ENCODE results near the gene ALDH3B1.

Gene ALDH3B1

DNA sequence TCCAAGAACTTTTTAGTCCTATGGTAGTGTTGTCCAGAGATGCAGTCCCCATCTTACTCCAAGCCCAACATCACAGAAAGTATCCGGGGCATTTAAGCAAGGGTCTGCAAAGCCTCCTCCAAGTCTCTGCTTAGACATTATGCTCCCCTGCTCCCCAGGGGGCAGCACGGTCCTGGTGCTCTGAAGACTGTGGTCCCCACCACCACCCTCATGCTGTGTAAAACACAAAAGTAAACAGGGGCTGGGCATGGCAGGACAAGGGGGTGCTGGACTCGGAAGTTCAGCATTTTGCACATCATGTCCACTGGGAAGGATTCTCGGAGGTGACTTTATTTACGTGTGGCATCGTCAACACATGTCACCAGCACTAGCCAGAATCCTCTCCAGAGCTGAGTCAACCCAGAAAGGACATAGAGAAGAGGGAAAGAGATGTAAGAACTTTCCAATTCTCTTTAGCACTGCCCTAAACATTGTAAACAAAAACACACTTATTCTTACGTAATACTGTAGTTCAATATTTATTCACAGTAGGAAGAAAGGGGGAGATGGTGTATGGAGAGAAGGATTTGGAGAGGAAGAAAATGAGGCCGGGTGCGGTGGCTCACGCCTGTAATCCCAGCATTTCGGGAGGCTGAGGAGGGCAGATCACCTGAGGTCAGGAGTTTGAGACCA lies 66.4 kb downstream of the ALDH3B1 start:
- H3K9ac ChIP-seq (ENCODE audit: low read length): no peak overlapping the region
- no peak overlapping the region for H3K4me3 ChIP-seq (ENCODE audit: low read length)
- H3K27me3 ChIP-seq (ENCODE audit: control insufficient read depth, insufficient read depth, low read length): no peaks in the 10 kb centered on the region
- no peak overlapping the region for H3K27ac ChIP-seq (ENCODE audit: low read length)
- peaks cover 53% of the 10 kb centered on the region for H3K36me3 ChIP-seq (ENCODE audit: control insufficient read depth, low read depth, low read length)
- no peaks in the 10 kb centered on the region for H3K4me1 ChIP-seq (ENCODE audit: control insufficient read depth, low read depth, low read length)
- no peaks in the 10 kb centered on the region for H3K9me3 ChIP-seq (ENCODE audit: control insufficient read depth, low read depth, low read length)

GRCh38 chr11:68077617-68078582 lies 67.8 kb downstream of the ALDH3B1 start:
- Histone ChIP-seq H3K9me3 (ENCODE audit: control insufficient read depth, low read depth, low read length) (no peaks in the 10 kb centered on the region), H3K4me3 (ENCODE audit: low read length) (no peak overlapping the region), H3K9ac (ENCODE audit: low read length) (no peak overlapping the region), H3K27ac (ENCODE audit: low read length) (no peak overlapping the region), H3K36me3 (ENCODE audit: control insufficient read depth, low read depth, low read length) (peaks cover 54% of the 10 kb centered on the region), H3K4me1 (ENCODE audit: control insufficient read depth, low read depth, low read length) (no peaks in the 10 kb centered on the region), H3K27me3 (ENCODE audit: control insufficient read depth, insufficient read depth, low read length) (no peaks in the 10 kb centered on the region)
